GM21423 (cell line): Measurements from ENCODE around the gene ATG4A.

Experiments
- ATAC-seq: cut with Tn5 transposase; IDR thresholded peaks from one replicate; pipeline ENCODE4 v1.9.1; 2021; ENCODE audit warnings: mild to moderate bottlenecking, moderate library complexity; ENCODE audit not compliant: unreplicated experiment

The ATG4A gene

DNA sequence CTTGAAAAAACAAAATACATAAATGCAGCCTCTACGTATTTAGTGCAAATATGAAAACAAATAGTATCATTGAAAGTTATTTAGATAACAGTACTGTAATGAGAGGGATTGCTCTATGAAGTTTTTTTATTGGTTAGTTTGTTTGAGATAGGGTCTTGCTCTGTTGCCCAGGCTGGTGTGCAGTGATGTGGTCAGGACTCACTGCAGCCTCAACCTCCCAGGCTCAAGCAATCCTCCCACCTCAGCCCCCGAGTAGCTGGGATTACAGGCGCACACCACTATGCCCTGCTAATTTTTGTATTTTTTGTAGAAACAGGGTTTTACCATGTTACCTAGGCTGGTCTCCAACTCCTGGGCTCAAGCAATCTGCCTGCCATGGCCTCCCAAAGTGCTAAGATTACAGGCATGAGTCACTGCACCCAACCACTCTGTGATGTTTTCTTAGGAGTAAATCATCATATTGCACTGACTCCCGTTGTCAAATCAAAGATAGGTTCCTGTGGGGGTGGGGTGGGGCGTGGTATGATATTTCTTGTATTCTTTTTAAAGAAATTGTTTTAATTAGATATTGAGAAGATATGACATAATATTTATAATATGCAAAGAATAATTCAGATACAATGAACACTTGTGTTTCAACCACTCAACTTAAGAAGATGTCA lies 75.8 kb downstream of the ATG4A start:
- ATAC-seq, result no peak

DNA sequence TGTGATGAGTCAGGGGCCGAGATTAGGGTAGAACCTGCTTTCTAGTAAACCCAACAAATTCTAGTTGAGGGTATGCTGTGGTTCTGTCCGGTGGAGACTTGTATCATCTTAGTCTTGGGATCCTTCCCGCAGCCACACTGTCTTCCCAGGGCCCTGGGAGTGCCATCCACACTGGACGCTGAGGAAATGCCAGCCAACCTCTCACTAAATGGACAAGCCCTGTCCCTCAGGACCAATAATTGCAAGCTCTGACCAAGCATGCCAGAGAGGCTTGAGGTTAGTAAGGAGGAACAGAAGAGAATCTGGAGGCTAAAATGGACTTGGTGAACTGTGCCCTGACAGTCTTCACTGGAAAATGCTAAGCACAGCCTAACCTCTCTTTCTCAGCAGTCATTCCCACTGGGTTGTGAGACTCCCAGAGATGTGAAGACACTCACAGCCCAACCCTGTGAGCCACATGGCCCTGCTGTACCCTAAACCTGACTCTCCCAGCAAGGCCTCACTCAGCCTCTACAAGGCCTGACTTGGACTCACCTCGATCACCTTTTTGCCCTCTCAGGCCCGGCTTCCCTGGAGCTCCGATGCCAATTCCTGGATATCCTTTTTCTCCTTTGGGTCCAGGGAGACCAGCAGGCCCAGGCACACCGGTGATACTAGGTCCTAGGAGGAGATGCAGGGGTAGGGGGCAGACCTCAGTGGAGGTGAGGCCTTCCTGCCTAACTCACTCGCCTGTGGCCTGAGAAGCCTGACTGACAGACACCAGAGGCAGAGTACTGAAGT lies 77.6 kb downstream of the ATG4A start:
- no peak for ATAC-seq

DNA sequence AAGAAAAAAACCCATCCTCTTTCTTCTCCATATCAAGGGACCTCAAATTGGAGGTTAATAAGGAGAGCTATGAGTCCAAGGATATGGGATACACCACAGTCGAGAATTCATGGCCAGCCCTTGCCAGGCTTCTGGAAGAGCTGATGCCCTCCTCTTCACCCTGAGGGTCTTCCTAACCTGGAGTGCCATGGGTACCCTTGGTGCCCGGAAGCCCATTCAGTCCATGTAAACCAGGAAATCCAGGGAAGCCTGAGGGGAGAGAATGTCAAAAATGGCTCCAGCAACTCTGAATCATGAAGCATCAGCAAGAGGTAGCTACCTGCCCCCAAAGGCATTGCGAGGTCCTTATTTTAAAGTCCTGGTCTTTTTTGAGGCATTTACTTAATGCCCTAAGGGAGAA lies 78.2 kb downstream of the ATG4A start:
- no peak for ATAC-seq

DNA sequence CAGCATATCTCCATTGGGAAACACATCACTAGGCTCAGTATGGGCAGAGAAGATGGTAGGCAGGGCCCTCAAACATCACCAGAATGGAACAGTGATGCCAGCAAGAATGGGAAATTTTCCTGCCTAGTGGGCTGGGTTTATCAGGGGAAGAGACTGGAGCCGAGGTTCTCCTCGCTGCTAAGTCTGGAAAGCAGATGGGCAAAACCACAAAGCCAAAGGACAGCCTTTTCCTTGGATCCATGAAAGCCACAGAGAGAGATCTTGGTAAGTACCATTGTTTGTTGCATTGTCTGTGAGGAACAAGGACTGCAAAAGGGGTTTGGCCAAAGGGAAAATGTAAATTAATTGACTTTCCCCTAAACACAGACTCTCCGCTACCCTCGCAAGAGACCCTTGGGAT lies 80.1 kb downstream of the ATG4A start:
- no peak for ATAC-seq

DNA sequence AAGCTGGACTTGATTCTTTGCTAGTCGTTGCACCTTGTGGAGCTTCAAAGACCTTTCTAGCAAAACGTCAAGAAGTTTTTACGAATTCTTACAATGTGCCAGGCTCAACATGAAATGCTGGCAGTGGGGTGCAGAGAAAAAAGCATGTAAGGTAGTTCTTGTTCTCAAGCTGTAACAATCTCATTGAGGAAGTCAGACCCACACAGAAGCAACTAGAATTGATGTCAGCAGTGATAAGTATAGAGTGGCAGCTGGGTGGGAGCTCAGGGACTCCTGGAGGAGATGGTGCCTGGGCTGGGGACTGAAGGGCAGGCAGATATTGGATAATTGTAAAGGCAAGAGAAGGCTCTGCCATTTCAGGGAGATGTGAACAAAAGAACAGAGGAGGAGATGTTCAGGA lies 82.3 kb downstream of the ATG4A start:
- ATAC-seq, result no peak

DNA sequence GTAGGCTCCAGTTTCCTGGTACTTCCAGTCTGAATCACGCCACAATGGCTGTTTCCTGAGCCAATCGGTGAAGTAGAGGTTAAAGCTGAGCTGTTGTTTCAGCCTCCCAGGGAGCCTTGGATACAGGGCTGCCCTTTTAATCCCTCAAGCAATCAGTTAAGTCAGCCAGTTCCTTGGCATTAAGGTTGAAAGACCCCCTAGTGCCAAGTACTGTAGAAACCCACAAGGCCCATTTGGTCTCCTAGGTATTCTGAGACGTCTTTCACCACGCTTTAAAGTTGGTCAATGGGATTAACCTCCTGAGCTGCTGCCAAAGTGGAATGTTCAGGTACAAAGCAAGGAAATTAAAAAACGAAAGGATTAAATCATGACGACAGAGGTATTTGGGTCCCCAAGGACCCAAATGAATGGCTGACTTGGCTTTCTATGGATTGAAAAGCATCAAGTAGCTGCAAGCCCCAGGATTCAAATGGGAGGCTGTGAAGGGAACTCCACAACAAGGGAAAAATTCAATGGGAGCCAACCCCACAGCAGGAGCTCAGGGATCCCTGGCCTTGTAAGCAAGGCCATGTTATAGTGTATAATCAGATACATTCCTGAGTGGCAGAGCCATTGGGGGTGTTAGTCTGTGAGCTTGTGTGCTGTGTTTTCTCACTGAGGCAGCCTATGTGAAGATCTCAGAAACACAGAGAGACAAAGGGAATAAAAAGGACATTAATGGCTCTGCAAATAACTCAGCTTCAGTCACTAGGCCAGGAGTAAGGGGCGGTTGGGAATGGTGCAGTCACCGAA lies 86.0 kb downstream of the ATG4A start:
- ATAC-seq, result no peak

DNA sequence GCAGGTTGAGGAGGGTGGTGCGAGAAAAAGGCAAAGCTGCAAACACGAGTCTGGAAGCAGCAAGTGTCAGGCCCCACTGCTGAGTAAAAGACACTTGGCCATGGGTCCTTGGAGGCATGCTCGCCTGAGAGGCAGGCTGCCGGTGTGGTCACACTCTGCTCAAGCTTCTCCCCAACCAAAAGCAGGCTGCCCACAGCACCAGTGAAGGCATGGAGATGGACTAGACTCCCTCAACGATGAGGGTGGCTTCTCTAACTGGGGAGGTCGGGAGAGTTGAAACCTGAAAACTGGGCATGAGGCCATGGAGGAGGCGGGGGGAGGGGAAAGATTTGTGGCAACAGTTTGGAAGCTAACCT lies 86.5 kb downstream of the ATG4A start:
- ATAC-seq, result no peak

DNA sequence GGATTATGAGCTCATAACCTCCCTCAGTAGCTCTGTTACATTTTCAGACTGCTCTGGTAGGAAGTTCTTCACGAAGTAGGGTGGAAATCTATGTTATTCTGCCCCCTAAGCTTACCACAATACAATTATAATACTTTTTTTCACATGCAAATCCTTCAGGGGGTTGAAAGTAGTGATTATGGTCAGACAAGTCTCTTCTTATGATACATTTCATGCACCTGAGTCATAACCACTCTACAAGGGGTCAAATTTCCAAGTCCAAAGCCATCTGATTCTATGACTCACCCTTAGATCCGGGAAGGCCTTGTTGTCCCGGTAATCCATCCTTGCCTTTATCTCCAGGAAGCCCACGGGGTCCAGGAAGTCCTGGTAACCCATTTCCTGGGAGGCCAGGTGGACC lies 95.2 kb downstream of the ATG4A start:
- no peak for ATAC-seq

DNA sequence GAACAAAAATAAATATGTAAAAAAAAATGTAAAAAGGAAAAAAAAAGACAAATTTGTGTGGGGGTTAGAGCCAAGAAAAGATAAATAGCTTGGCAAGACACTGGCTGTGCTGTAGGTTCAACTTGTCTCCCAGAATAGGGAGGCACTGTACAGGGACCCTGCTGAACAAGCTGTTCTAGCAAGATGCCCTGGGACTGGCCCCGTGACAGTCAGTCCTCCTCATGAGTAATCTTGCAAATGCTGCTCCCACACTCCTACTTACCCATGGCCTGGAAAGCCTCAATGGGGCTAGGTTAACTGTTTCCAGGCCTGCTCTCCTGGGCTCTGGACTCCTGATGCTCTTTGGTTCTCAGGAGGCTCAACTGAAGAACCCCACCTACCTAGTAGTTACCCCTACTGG lies 106.8 kb downstream of the ATG4A start:
- ATAC-seq, result no peak

DNA sequence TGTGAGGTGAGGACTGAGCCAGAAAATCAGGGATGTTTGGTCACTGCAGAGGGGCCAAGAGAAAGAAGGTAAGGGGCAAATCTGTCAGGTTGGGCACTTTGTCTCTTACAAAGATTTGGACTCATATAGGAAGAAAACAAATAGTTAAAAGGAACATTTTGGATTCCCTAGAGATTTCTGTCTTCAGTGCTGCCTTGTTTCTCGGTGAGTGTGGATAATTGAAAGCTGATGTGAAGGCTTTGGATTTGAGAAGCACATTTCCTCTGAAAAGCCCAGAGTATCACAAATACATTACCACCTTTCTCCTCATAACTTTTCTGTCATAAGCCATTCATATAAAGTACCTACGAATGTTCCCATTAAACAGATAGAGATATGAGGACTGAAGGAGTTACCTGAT lies 107.5 kb downstream of the ATG4A start:
- no peak for ATAC-seq

DNA sequence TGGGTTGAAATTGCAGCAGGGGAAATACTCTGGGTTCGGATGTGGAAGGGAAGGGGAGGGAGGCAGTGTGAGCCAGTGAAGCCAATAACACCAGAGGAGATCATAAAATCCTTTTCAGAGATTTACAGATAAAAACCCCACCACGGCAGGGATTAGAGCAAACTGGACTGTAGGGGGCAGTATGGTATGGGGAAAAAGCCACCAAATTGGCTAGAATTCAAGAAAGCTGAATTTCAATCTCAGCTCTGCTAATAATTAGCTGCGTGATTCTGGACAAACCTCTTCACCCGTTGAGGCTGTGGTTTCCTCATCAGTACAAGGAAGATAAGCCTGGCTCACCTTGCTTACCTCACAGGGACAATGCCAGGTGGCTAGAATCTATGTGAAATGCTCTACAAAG lies 108.1 kb downstream of the ATG4A start:
- ATAC-seq, result peak; percentile 78

DNA sequence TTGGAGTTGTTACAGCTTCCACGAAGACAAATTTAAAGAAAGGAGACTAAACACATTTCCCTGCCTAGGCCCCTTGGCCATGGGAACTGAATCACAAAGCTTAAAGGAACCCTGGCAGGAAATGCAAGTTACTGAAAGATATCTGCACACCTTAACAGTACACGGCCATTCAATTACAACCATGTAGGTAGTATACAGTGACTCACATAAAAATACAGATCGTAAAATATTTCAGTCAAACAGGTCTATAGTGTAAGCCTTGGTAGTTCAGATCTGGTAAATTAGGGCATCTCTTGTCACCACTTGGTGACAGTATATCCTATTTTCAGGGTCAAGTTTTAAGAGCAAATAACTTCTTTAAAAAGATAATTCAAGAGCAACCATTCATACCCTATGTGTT lies 112.0 kb downstream of the ATG4A start:
- no peak for ATAC-seq
